HG02885 (cell line): ENCODE data around the gene KCNS1.

Source experiments
- ATAC-seq: cut with Tn5 transposase; IDR thresholded peaks from one replicate; pipeline ENCODE4 v1.9.1; 2021; ENCODE audit warnings: mild to moderate bottlenecking; ENCODE audit not compliant: unreplicated experiment, poor library complexity

KCNS1 gene

DNA sequence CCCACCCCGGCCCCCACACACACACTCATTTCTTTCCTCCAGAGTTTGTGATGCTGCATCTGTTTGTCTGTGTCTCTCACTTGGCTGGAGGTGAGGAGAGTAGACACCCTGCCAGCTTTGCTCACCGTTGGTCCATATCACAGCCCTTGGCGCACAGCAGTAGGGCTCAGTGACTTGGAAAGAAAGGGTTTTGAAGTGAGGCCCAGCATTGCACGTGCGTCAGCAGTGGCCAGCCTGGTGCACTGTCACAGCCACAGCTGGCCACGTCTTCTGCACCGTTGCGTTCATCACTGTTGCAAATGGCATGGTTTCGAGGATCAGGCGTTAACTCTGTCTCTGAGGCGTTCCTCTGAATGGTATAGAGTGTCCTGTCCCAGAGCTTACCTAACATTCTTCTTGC, 10.4 kb upstream of the KCNS1 start:
- ATAC-seq: no peak

- no peak for ATAC-seq
Observed at GRCh38 chr20:45110301-45110700, 9.4 kb upstream of the KCNS1 start.

DNA sequence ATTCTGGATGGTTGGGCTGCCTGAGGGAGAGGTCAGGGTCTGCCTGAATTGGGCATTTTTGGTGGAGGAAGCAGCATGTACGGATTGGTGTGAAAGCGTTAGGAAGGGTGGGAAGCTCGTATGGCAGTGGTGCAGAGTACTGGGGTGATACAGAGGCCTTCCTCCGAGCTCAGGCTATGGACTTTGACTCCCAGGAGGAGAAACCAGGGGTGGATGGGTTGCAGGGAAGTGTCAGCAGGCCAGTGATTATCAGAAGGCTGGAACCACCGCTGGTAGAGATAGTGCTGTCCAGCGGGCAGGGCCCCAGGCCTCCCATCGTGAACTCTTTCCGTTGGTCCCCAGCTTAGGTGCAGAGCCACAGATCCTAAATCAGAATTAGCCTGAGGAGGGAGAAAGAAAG, 8.7 kb upstream of the KCNS1 start:
- ATAC-seq: no peak

GRCh38 chr20:45105317-45105716, 4.4 kb upstream of the KCNS1 start:
- ATAC-seq: no peak

- no peak for ATAC-seq
Observed at GRCh38 chr20:45104786-45105185, 3.9 kb upstream of the KCNS1 start.

GRCh38 chr20:45103072-45103471, 2.1 kb upstream of the KCNS1 start:
- ATAC-seq: no peak

DNA sequence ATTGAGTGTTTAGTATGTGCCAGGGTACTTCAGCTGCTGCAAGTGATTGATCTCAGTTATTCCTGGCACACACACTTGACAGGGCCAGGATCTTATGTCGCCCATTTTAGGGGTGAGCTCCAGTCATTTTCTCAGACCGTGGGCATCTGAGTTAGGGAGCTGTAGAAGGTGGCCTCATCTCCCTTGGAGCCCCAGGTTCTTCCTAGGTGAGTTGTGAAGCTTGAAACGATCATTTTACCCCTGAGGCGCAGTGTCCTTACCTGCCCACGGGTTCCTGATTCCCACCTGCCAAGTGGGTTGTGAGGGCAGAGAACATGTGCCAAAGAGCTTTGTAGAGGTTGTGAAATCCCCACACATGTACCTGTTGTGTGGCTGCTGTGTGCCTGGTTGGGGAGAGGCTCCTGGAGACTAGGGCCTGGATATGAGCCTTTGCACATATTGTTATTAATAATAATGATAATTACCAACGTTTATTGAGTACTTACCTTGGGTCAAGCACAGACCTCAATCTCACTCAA, 465 bp upstream of the KCNS1 start:
- no peak for ATAC-seq

GRCh38 chr20:45098103-45098773, 2.7 kb downstream of the KCNS1 start:
- no peak for ATAC-seq

DNA sequence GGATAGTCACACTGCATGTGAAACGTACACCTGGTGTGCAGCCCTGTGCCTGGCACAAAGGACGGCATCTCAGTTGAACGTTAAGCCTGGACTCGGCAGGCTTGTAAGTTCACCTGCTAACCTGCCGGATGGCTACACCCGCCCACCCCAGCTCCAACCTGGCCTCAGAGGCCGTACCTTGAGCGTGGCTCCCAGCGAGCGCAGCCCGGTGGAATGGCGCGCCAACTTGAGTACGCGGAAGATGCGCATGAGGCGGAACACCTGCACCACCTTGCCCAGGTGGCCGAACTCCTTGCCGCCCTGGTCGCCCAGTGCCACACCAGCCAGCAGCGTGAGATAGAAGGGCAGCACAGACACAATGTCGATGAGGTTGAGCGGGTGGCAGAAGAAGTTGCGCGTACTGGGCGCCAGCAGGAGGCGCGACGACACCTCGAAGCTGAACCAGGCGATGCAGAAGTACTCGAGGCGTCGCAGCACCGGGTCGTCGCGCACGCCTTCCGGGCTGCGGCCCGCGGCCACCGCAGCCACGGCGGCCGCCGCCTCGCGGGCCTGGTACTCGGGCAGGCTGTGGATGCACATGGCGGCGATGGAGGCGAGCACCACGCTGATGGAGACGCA, 3.3 kb downstream of the KCNS1 start:
- ATAC-seq: no peak

DNA sequence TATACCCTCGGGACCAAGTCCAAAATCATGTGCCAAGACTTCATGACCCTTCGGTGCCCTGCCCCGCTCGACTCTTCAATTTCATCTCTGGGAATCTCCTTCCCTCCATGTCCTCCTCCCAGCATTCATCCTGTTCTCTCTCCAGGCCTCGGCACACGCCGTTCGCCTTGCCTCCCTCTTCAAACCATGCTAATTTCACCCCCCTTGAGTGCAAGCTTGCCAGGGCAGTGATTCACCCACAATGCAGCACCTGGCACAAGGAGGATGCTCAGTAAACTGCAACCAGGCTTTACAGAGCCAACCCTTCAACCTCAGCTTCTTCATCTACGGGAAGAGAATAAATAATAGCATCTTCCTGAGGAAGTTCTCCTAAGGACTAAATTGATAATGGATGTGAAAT, 4.1 kb downstream of the KCNS1 start:
- no peak for ATAC-seq

DNA sequence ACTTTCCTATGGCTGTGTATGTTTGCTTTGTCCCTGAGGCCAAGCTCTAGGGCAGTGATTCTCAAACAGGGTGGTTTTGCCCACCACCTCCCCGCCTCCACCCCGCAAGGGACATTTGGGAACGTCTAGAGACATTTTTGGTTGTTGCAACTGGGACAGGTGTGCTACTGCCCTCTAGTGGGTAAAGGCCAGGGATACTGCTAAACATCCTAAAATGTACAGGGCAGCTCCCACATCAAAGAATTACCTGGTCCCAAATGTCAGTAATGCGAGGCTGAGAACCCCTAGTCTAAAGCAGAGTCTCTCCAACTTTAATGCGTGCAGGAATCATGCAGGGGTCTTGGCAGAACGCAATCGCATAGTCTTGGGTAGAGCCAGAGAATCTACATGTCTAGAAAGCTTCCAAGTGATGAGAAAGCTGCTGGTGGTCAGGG, 5.1 kb downstream of the KCNS1 start:
- ATAC-seq: no peak

DNA sequence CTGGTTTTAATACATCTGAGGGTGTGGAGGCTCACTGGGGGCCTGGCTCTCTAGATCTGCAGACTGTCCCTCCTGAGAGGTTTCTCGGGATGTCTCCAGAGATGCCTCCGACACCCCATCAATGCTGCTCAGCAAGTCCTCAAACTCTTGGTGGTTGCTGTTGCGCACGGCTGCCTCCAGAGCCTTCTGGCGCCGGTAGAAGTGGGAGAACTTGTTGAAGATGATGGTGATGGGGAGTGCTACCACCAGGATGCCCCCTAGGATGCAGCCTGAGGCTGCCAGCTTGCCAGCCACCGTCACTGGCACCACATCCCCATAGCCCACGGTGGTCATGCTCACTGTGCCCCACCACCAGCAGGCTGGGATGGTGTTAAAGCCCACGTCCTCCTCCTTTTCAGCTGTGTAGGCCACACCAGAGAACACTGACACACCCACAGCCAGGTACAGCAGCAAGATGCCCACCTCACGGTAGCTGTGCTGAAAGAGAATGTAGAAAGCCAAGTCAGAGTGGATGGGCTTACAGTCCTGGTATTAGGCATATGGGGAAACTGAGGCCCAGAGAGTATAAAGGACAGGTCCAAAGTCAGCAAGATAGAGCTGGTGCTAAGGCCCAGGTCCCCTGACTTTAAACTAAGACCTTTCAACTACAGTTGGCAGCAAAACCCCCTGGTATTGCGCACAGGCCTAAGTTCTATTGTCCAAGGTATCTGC, 5.9 kb downstream of the KCNS1 start:
- no peak for ATAC-seq

DNA sequence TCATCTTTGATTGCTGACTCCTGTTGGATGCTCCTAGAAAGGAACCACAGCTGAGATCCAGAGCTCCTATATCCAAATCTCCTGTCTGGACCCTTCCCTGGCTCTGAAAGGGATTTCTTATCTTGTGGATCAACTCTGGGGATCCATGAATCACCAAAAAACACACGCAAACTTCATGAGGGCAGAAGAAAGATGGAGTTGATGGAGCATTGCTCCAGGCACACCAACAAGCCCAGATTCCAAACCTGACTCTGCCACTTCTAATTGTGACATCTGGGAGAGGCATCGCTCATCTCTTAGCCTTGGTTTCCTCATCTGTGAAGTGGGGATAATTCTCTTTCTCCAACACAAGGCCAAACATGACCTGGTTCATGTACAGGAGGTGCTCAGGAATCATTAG, 6.7 kb downstream of the KCNS1 start:
- no peak for ATAC-seq

DNA sequence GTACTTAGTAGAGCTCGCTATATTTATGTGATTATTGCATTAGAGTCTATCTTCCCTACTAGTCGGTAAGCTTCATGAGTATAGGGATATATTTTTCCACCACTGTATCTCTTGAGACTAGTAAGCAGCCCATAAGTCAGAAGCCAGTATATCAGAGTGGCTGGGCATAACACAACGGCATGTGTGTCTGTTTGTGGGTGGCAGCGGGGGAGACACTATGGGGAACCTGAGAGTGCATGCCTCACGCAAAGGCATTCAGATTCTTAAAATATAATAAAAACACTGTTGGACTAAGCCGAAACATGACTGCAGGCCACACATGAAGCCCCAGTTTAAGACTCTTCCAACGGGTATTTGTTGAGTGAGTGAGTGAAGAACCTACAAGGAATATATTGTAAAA, 8.0 kb downstream of the KCNS1 start:
- ATAC-seq: no peak

GRCh38 chr20:45091366-45091765, 9.6 kb downstream of the KCNS1 start:
- ATAC-seq: no peak

DNA sequence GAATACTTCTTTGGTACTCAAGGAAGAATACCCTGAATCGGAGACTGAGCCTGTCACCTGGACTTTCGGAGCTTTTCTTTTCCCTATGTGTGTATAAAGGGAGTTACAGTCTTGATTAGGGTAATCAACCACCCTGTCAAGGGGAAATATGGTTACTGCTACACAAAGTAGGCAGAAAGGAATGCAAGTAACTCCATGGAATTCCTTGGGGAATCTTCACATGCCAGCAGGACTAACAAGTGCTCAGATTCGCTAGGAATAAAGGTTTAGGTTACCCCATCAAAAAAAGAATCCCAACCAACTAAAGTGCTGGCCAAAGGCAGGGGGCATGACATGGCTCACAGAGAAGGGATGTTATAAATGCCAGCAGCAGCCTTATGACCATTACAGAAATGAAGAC, 10.4 kb downstream of the KCNS1 start:
- no peak for ATAC-seq

- no peak for ATAC-seq
Observed at GRCh38 chr20:45088247-45088646, 12.7 kb downstream of the KCNS1 start.

- ATAC-seq: no peak
Observed at GRCh38 chr20:45087814-45088213, 13.1 kb downstream of the KCNS1 start.

DNA sequence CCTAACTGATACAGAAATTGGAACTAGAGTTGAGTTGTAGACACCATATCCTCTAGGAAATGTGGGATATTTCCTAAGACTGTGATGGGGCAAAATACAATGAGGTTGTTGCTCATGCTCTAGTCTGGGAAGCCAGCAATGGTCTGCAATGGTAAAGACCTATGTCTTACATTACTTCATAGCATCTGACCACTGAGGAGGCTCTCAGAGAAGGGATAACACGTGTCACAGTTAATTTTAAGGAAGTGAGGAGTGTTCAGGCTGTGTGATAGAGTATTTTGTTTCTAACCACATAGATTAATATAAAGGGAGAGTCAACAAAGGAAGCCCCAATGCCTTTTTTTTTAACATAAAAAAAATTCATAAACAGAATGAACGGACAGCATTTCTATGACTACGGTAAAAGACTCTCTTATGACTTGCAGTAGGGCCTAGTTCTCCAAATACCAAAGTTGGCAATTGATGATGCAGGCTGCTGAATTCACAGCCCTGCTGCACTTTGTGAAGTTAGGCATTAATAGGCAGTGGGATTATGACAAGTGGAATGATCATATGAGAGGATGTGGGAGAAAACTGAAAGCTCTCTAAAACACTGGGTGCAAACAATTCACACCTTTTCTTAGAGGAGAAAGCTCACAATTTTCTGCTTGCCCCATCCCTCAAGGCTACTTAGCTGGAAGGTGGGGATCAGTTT, 13.7 kb downstream of the KCNS1 start:
- ATAC-seq: no peak

- no peak for ATAC-seq
Observed at GRCh38 chr20:45085867-45086266, 15.1 kb downstream of the KCNS1 start.

- no peak for ATAC-seq
Observed at GRCh38 chr20:45085289-45085688, 15.6 kb downstream of the KCNS1 start.
